Left lung (tissue), 10 donors: Measurements from ENCODE around the gene MYO6. TPM values are rescaled to one million over a fixed set of nuclear protein-coding genes. Genes with fewer than 3 reads are reported as not detected.
"Not testable (repeated sequence)": the region's sequence is repeated elsewhere in the genome, so short reads cannot be mapped to it uniquely, and the experiment has no call there.

Experiments
- ATAC-seq: fragments of 200-7000 bp; cut with Tn5 transposase; one replicate; pipeline ENCODE4 v1.9.1; 2020; ENCODE audit warnings: moderate library complexity
- DNase-seq, 4 donors: peaks; one replicate each; pipeline ENCODE4 v3.0.0-alpha.2; 2013 to 2020
- H3K27ac ChIP-seq, 2 donors: fragments of 200-600 bp; sonication (generic) in 1 of 2; one replicate each; pipeline versions ENCODE4 v1.5.0 to v1.8.0; 2020 to 2021
- H3K27me3 ChIP-seq, 2 donors: fragments of 200-600 bp; sonication (generic) in 1 of 2; one replicate each; pipeline versions ENCODE4 v1.5.0 to v1.8.0; 2020 to 2021
- H3K36me3 ChIP-seq, 2 donors: fragments of 200-600 bp; sonication (generic) in 1 of 2; one replicate each; pipeline versions ENCODE4 v1.5.0 to v1.8.0; 2020 to 2021
- H3K4me1 ChIP-seq, 2 donors: fragments of 200-600 bp; one replicate each; pipeline ENCODE4 v1.8.0; 2021
- H3K4me3 ChIP-seq, 2 donors: fragments of 200-600 bp; sonication (generic) in 1 of 2; one replicate each; pipeline versions ENCODE4 v1.5.0 to v1.8.0; 2020 to 2021; ENCODE audit warnings: mild to moderate bottlenecking in 1 of 2
- H3K9me3 ChIP-seq, 2 donors: fragments of 200-600 bp; sonication (generic) in 1 of 2; one replicate each; pipeline versions ENCODE4 v1.5.0 to v1.8.0; 2020 to 2021
- CTCF ChIP-seq, 2 donors: fragments of 200-600 bp; sonication (generic) in 1 of 2; IDR thresholded peaks; one replicate each; pipeline versions ENCODE4 v1.5.0 to v1.8.0; 2021; ENCODE audit warnings: antibody characterized with exemption in 2 of 2
- intact Hi-C, 2 donors: fragments of 100-400 bp; cut with DNase I; formaldehyde crosslinking; loops; one replicate each; pipeline versions ENCODE4 v1.11.2 to v1.14.2; 2022
- polyA plus RNA-seq, 6 donors: library from polyadenylated mRNA; unstranded; fragments of 120-200 nt; gene quantifications; one replicate each; pipeline ENCODE4 v1.2.1, GENCODE V29; 2013; ENCODE audit not compliant: insufficient read length in 6 of 6
- total RNA-seq, 2 donors: library from RNA; stranded (reverse); fragmentation: NEBNext Ultra II Directional; extraction: Animal tissue kit (Norgen Biotek cat#: 25700); gene quantifications; one replicate each; pipeline ENCODE4 v1.2.1, GENCODE V29; 2021
- donor health status: DM: no; HTN: yes; CAD: no.
- donor health status: DM: no; HTN: no; CAD: no.

The MYO6 gene
- total and polyA plus RNA-seq, 8 donors = 29.0 to 105 (median 31.4) TPM

GRCh38 chr6:75893058-75893775, 144.2 kb downstream of the MYO6 start:
- H3K27me3 ChIP-seq = no peaks in the 10 kb centered on the region
- peaks cover 0 to 5% of the 10 kb centered on the region in 2 donors for H3K36me3 ChIP-seq
- no peak overlapping the region for H3K4me3 ChIP-seq
- intact Hi-C loops = no loop called here
- TF ChIP-seq CTCF (IDR thresholded peaks at IDR 0.05) = peak; percentile 48 to 62
- peak in 2 of 4 donors; percentile 72 to 82 for DNase-seq
- no peaks in the 10 kb centered on the region for H3K4me1 ChIP-seq
- H3K9me3 ChIP-seq = no peaks in the 10 kb centered on the region
- no peak overlapping the region for H3K27ac ChIP-seq
- peak; percentile 79 for ATAC-seq

DNA sequence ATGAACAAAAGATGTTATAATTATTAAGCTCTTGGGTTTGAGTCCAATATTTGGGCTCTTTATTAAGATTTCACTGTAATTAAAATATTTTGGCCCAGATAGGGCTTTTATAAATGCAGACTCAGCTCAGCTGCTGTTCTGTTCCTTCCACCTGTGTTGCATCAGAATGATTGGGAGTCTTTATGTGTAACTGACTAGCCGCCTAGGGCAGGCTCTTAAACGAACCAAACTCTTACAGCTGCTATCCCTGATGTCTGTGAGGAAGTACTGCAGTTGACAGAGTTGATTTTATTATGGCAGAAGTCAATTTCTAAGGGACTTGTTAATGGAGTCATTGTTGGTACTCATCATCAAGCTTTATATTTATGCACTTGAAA, 144.7 kb downstream of the MYO6 start:
- no peaks in the 10 kb centered on the region for H3K4me1 ChIP-seq
- no peak overlapping the region for H3K4me3 ChIP-seq
- no peak overlapping the region for H3K27ac ChIP-seq
- no peak for TF ChIP-seq CTCF (IDR thresholded peaks at IDR 0.05)
- peaks cover 0 to 8% of the 10 kb centered on the region in 2 donors for H3K36me3 ChIP-seq
- no peaks in the 10 kb centered on the region for H3K27me3 ChIP-seq
- intact Hi-C loops = no loop called here
- no peaks in the 10 kb centered on the region for H3K9me3 ChIP-seq
- ATAC-seq = no peak
- DNase-seq = peak in 1 of 4 donors; percentile 0

DNA sequence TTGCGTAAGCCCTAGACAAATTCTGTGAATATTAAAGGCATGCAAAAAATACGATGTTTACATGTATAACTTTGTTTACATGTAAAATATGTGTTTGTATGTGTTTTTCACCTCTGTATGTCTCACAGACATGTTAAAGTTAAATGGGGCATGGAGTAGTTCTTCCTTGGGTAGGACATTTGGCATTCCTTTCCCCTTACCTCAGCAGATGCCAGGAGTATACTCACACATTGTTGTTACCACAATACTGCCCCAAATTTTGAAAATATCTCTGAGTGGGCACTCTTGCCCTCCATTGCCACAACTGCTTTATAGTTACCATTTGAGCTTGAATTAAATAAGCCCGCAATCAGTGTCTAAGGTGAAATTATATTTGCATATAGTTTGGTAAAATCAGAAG, 147.5 kb downstream of the MYO6 start:
- Histone ChIP-seq H3K4me1 (no peaks in the 10 kb centered on the region), H3K4me3 (no peak overlapping the region), H3K36me3 (peaks cover 0 to 3% of the 10 kb centered on the region in 2 donors), H3K9me3 (no peaks in the 10 kb centered on the region), H3K27me3 (no peaks in the 10 kb centered on the region), H3K27ac (no peak overlapping the region)
- no peak for DNase-seq
- intact Hi-C loops = no loop called here
- no peak for TF ChIP-seq CTCF (IDR thresholded peaks at IDR 0.05)
- no peak for ATAC-seq

- H3K4me3 ChIP-seq, H3K9me3 ChIP-seq, ATAC-seq, H3K36me3 ChIP-seq, H3K27me3 ChIP-seq, H3K4me1 ChIP-seq, DNase-seq, H3K27ac ChIP-seq, intact Hi-C loops: not testable (repeated sequence)
Observed at GRCh38 chr6:75900216-75900615, 151.2 kb downstream of the MYO6 start.

- intact Hi-C loops = not testable (repeated sequence)
- DNase-seq = peak in 1 of 4 donors; percentile 15
Observed at GRCh38 chr6:75905129-75905528, 156.1 kb downstream of the MYO6 start.

GRCh38 chr6:75906871-75907270, 157.8 kb downstream of the MYO6 start:
- intact Hi-C loops = no loop called here

More at GRCh38 chr6:75905129-75905528, 156.1 kb downstream of the MYO6 start:
- not testable (repeated sequence) for H3K27me3 ChIP-seq, H3K4me1 ChIP-seq, H3K9me3 ChIP-seq, H3K4me3 ChIP-seq, H3K27ac ChIP-seq, H3K36me3 ChIP-seq, ATAC-seq

More at GRCh38 chr6:75906871-75907270, 157.8 kb downstream of the MYO6 start:
- DNase-seq (peak in 1 of 4 donors; percentile 5), ATAC-seq (peak; percentile 93)
- TF ChIP-seq CTCF (IDR thresholded peaks at IDR 0.05) = no peak
- no peak overlapping the region for H3K27ac ChIP-seq
- H3K36me3 ChIP-seq = no peaks in the 10 kb centered on the region
- no peak overlapping the region for H3K4me3 ChIP-seq
- H3K27me3 ChIP-seq = no peaks in the 10 kb centered on the region
- no peaks in the 10 kb centered on the region for H3K9me3 ChIP-seq
- H3K4me1 ChIP-seq = no peaks in the 10 kb centered on the region
